ENCODE results near the gene PNMA8B.
"Not testable (repeated sequence)": the region's sequence is repeated elsewhere in the genome, so short reads cannot be mapped to it uniquely, and the experiment has no call there.

PNMA8B gene

GRCh38 chr19:46503848-46504453 is 8.3 kb upstream of the PNMA8B start:
- H3K36me3 ChIP-seq (ENCODE audit: control insufficient read depth, insufficient read depth, low read length) = no peaks in the 10 kb centered on the region
- H3K4me3 ChIP-seq (ENCODE audit: low read length) = no peak overlapping the region
- no peak overlapping the region for H3K9ac ChIP-seq (ENCODE audit: low read length)
- no peaks in the 10 kb centered on the region for H3K9me3 ChIP-seq (ENCODE audit: control insufficient read depth, low read length)
- H3K27me3 ChIP-seq (ENCODE audit: control insufficient read depth, insufficient read depth, low read length) = no peaks in the 10 kb centered on the region
- no peaks in the 10 kb centered on the region for H3K4me1 ChIP-seq (ENCODE audit: control insufficient read depth, insufficient read depth, low read length)

DNA sequence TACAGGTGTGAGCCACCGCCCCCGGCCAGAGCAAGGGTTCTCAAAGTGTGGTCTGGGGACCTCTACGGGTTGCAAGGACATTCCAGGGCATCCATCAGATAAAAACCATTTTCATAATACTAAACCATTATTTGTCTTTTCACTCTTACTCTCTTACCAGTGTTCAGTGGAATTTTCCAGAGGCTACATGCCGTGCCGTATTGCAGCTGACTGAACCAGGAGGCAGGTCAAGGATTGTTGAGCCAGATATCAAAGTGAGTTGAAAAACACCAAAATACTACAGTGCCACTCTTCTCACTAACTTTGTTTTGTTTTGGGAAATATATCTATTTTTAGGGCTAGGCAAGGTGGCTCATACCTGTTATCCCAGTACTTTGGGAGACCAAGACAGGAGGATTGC is 7.2 kb upstream of the PNMA8B start:
- Histone ChIP-seq H3K4me3 (ENCODE audit: low read length) (no peak overlapping the region), H3K36me3 (ENCODE audit: control insufficient read depth, insufficient read depth, low read length) (no peaks in the 10 kb centered on the region), H3K4me1 (ENCODE audit: control insufficient read depth, insufficient read depth, low read length) (no peaks in the 10 kb centered on the region), H3K9me3 (ENCODE audit: control insufficient read depth, low read length) (no peaks in the 10 kb centered on the region), H3K27me3 (ENCODE audit: control insufficient read depth, insufficient read depth, low read length) (no peaks in the 10 kb centered on the region), H3K9ac (ENCODE audit: low read length) (no peak overlapping the region)

DNA sequence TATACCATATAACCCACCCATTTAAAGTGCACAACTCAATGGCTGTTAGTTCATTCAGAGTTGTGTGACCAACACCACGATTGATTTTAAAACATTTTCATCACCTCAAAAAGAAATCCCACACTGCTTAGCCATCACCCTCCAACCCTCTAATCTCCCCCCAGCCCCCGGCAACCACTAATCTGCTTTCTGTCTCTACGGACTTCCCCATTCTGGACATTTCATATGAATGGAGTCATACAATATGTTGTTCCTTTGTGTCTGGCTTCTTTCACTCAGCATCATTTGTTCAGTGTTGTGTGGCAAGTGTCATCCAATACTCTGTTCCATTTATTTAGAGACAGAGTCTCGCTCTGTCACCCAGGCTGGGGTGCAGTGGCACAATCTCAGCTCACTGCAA is 4.0 kb upstream of the PNMA8B start:
- no peaks in the 10 kb centered on the region for H3K9me3 ChIP-seq (ENCODE audit: control insufficient read depth, low read length)
- H3K4me1 ChIP-seq (ENCODE audit: control insufficient read depth, insufficient read depth, low read length) = no peaks in the 10 kb centered on the region
- no peaks in the 10 kb centered on the region for H3K36me3 ChIP-seq (ENCODE audit: control insufficient read depth, insufficient read depth, low read length)
- no peaks in the 10 kb centered on the region for H3K27me3 ChIP-seq (ENCODE audit: control insufficient read depth, insufficient read depth, low read length)
- no peak overlapping the region for H3K9ac ChIP-seq (ENCODE audit: low read length)
- no peak overlapping the region for H3K4me3 ChIP-seq (ENCODE audit: low read length)

- Histone ChIP-seq H3K4me1 (ENCODE audit: control insufficient read depth, insufficient read depth, low read length) (peaks cover 5% of the 10 kb centered on the region), H3K9ac (ENCODE audit: low read length) (no peak overlapping the region), H3K4me3 (ENCODE audit: low read length) (no peak overlapping the region), H3K9me3 (ENCODE audit: control insufficient read depth, low read length) (no peaks in the 10 kb centered on the region), H3K27me3 (ENCODE audit: control insufficient read depth, insufficient read depth, low read length) (peaks cover 11% of the 10 kb centered on the region), H3K36me3 (ENCODE audit: control insufficient read depth, insufficient read depth, low read length) (no peaks in the 10 kb centered on the region)
Measured at GRCh38 chr19:46497773-46498172, 2.1 kb upstream of the PNMA8B start.

- H3K4me3 ChIP-seq (ENCODE audit: low read length); H3K36me3 ChIP-seq (ENCODE audit: control insufficient read depth, insufficient read depth, low read length); H3K4me1 ChIP-seq (ENCODE audit: control insufficient read depth, insufficient read depth, low read length); H3K9ac ChIP-seq (ENCODE audit: low read length); H3K9me3 ChIP-seq (ENCODE audit: control insufficient read depth, low read length): not testable (repeated sequence)
- H3K27me3 ChIP-seq (ENCODE audit: control insufficient read depth, insufficient read depth, low read length) = peaks cover 18% of the 10 kb centered on the region
Measured at GRCh38 chr19:46496886-46497285, 1.2 kb upstream of the PNMA8B start.

DNA sequence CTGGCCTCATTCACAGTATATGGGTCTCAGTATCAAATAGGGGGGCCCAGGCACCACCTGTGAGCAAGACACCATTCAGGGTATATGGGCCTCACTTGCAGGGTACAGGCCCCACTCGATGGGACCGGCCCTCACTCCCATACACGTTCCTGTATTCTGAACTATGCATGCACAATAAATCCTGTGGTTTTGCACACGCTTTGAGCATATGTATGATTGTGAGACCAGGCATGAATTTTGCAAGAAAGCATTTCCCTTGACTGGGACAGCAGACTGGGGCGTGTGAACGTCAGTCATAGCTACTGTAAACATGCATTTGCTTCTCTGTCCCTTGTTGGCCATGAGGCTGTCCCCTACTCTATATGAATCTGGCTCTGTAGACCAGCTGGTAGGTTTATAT is 637 bp upstream of the PNMA8B start:
- Histone ChIP-seq H3K27me3 (ENCODE audit: control insufficient read depth, insufficient read depth, low read length) (peaks cover 24% of the 10 kb centered on the region), H3K9me3 (ENCODE audit: control insufficient read depth, low read length) (no peaks in the 10 kb centered on the region), H3K4me3 (ENCODE audit: low read length) (no peak overlapping the region), H3K9ac (ENCODE audit: low read length) (no peak overlapping the region), H3K4me1 (ENCODE audit: control insufficient read depth, insufficient read depth, low read length) (peaks cover 5% of the 10 kb centered on the region), H3K36me3 (ENCODE audit: control insufficient read depth, insufficient read depth, low read length) (no peaks in the 10 kb centered on the region)

GRCh38 chr19:46494941-46495785 is 504 bp downstream of the PNMA8B start:
- Histone ChIP-seq H3K9me3 (ENCODE audit: control insufficient read depth, low read length) (no peaks in the 10 kb centered on the region), H3K9ac (ENCODE audit: low read length) (no peak overlapping the region), H3K4me1 (ENCODE audit: control insufficient read depth, insufficient read depth, low read length) (peaks cover 5% of the 10 kb centered on the region), H3K27me3 (ENCODE audit: control insufficient read depth, insufficient read depth, low read length) (peaks cover 27% of the 10 kb centered on the region), H3K4me3 (ENCODE audit: low read length) (no peak overlapping the region), H3K36me3 (ENCODE audit: control insufficient read depth, insufficient read depth, low read length) (no peaks in the 10 kb centered on the region)

- H3K4me1 ChIP-seq (ENCODE audit: control insufficient read depth, insufficient read depth, low read length) = peaks cover 13% of the 10 kb centered on the region
- H3K36me3 ChIP-seq (ENCODE audit: control insufficient read depth, insufficient read depth, low read length) = no peaks in the 10 kb centered on the region
- peaks cover 35% of the 10 kb centered on the region for H3K27me3 ChIP-seq (ENCODE audit: control insufficient read depth, insufficient read depth, low read length)
- H3K9ac ChIP-seq (ENCODE audit: low read length) = no peak overlapping the region
- H3K9me3 ChIP-seq (ENCODE audit: control insufficient read depth, low read length) = no peaks in the 10 kb centered on the region
- no peak overlapping the region for H3K4me3 ChIP-seq (ENCODE audit: low read length)
Measured at GRCh38 chr19:46494146-46494940, 1.3 kb downstream of the PNMA8B start.

- H3K4me3 ChIP-seq (ENCODE audit: low read length) = no peak overlapping the region
- no peaks in the 10 kb centered on the region for H3K9me3 ChIP-seq (ENCODE audit: control insufficient read depth, low read length)
- peak overlapping the region; percentile 14 for H3K9ac ChIP-seq (ENCODE audit: low read length)
- H3K4me1 ChIP-seq (ENCODE audit: control insufficient read depth, insufficient read depth, low read length) = peaks cover 17% of the 10 kb centered on the region
- H3K36me3 ChIP-seq (ENCODE audit: control insufficient read depth, insufficient read depth, low read length) = no peaks in the 10 kb centered on the region
- peaks cover 43% of the 10 kb centered on the region for H3K27me3 ChIP-seq (ENCODE audit: control insufficient read depth, insufficient read depth, low read length)
Measured at GRCh38 chr19:46493236-46494145, 2.2 kb downstream of the PNMA8B start.

- H3K4me3 ChIP-seq (ENCODE audit: low read length) = no peak overlapping the region
- peaks cover 19% of the 10 kb centered on the region for H3K4me1 ChIP-seq (ENCODE audit: control insufficient read depth, insufficient read depth, low read length)
- H3K9me3 ChIP-seq (ENCODE audit: control insufficient read depth, low read length) = no peaks in the 10 kb centered on the region
- no peaks in the 10 kb centered on the region for H3K36me3 ChIP-seq (ENCODE audit: control insufficient read depth, insufficient read depth, low read length)
- peaks cover 50% of the 10 kb centered on the region for H3K27me3 ChIP-seq (ENCODE audit: control insufficient read depth, insufficient read depth, low read length)
- H3K9ac ChIP-seq (ENCODE audit: low read length) = peak overlapping the region; percentile 14
Measured at GRCh38 chr19:46492841-46493235, 2.8 kb downstream of the PNMA8B start.

DNA sequence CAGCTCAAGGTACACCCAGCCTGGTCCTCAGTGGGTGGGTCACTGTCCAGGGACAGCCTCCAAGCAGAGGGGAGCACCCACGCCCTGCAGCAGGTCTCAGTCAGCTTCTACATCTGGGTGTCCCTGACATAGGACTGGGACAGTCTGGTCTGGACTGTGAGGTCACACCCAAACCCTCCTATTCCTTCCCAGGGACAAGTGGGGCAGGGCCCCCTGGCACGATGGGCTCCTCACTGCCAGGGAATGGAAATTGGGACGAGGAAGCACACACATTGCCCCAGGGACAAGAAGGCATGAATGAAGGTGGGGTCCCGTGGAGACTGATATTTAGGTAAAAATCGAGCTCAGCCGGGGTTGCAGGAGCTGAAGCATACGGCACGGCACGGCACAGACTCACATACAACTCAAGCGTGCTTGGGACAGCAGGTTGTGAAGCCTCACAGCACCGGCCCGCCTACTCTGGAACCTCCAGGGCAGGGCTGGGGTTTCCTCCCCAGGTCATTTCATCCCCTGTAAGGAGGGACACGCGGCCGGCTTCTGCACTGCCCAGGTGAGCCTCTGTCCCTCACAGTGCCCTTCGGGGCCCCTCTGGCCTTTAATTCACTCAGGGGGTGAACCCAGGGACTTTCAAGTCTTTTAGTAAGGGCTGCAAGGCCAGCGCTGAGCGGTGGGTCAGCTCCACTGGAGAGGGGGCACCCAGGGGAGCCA is 3.5 kb downstream of the PNMA8B start:
- Histone ChIP-seq H3K27me3 (ENCODE audit: control insufficient read depth, insufficient read depth, low read length) (peaks cover 57% of the 10 kb centered on the region), H3K4me1 (ENCODE audit: control insufficient read depth, insufficient read depth, low read length) (peaks cover 26% of the 10 kb centered on the region), H3K9me3 (ENCODE audit: control insufficient read depth, low read length) (no peaks in the 10 kb centered on the region)

More for the DNA sequence above, 3.5 kb downstream of the PNMA8B start:
- H3K36me3 ChIP-seq (ENCODE audit: control insufficient read depth, insufficient read depth, low read length) = no peaks in the 10 kb centered on the region
- H3K9ac ChIP-seq (ENCODE audit: low read length) = no peak overlapping the region
- no peak overlapping the region for H3K4me3 ChIP-seq (ENCODE audit: low read length)

Data from mucosa of stomach (tissue), 1 donor.